Upper lobe of right lung (tissue), 1 donor: ENCODE measurements around the gene RRP9. TPM values are rescaled to one million over a fixed set of nuclear protein-coding genes. Genes with fewer than 3 reads are reported as not detected.

Experiments used
- ATAC-seq: fragments of 200-7000 bp; cut with Tn5 transposase; one replicate; pipeline ENCODE4 v1.9.1; 2020; ENCODE audit warnings: mild to moderate bottlenecking, moderate library complexity
- DNase-seq: peaks from one replicate; pipeline ENCODE4 v3.0.0-alpha.2; 2020
- H3K27ac ChIP-seq: fragments of 200-600 bp; one replicate; pipeline ENCODE4 v1.8.0; 2022
- H3K27me3 ChIP-seq: fragments of 200-600 bp; one replicate; pipeline ENCODE4 v1.8.0; 2022; ENCODE audit warnings: mild to moderate bottlenecking
- H3K36me3 ChIP-seq: fragments of 200-600 bp; one replicate; pipeline ENCODE4 v1.8.0; 2022
- H3K4me1 ChIP-seq: fragments of 200-600 bp; one replicate; pipeline ENCODE4 v1.8.0; 2022
- H3K4me3 ChIP-seq: fragments of 200-600 bp; one replicate; pipeline ENCODE4 v1.8.0; 2022; ENCODE audit warnings: mild to moderate bottlenecking
- H3K9me3 ChIP-seq: fragments of 200-600 bp; one replicate; pipeline ENCODE4 v1.8.0; 2022
- CTCF ChIP-seq: fragments of 200-600 bp; IDR thresholded peaks from one replicate; pipeline ENCODE4 v1.8.0; 2022; ENCODE audit warnings: antibody characterized with exemption
- intact Hi-C: fragments of 100-400 bp; cut with DNase I; formaldehyde crosslinking; loops from one replicate; pipeline ENCODE4 v1.11.0; 2022
- total RNA-seq: library from RNA; stranded (reverse); fragmentation: NEBNext Ultra II Directional; extraction: Animal tissue kit (Norgen Biotek cat#: 25700); gene quantifications from one replicate; pipeline ENCODE4 v1.2.1, GENCODE V29; 2021
- donor health status: DM: no; HTN: yes; CAD: no; lungs with severe emphysema.

The RRP9 gene
- total RNA-seq, 1 donor from 2014 or later, result 20.6 TPM

DNA sequence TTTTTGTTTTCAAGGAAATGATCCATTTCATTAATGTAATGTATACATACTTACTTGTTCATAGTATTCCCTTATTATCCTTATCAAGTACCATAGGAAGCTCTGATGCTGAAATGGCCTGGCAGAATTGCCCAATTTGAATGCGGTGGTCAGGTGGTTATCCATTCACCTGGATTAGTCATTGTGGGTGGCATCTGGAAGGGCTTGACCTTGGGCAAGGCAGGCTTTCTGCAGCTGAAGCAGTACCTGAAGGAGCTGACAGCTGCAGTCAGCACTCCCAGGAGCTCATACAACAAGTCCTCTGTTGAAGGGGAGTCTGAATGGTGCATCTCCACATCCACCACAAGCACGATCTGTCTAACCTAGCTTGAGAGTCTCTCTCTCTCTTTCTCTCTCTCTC, 54.1 kb downstream of the RRP9 start:
- no peak for TF ChIP-seq CTCF
- Histone ChIP-seq H3K9me3 (no peaks in the 10 kb centered on the region), H3K36me3 (no peaks in the 10 kb centered on the region), H3K27ac (no peak overlapping the region), H3K4me3 (no peak overlapping the region), H3K27me3 (peaks cover 8% of the 10 kb centered on the region), H3K4me1 (no peaks in the 10 kb centered on the region)
- ATAC-seq (peak; percentile 41), DNase-seq (no peak)
- intact Hi-C loops, result no loop called here

GRCh38 chr3:51886447-51886846, 55.3 kb downstream of the RRP9 start:
- no peak for DNase-seq
- ATAC-seq, result no peak
- Histone ChIP-seq H3K4me3 (no peak overlapping the region), H3K4me1 (no peaks in the 10 kb centered on the region), H3K27ac (no peak overlapping the region), H3K9me3 (no peaks in the 10 kb centered on the region), H3K36me3 (no peaks in the 10 kb centered on the region), H3K27me3 (peaks cover 6% of the 10 kb centered on the region)
- TF ChIP-seq CTCF, result no peak
- intact Hi-C loops, result no loop called here

Other genes with a start within 250 kb of the RRP9 start
- gene GRM2, start 234.8 kb downstream of the RRP9 start, total RNA-seq, result 0.49 TPM
- gene IQCF6, start 162.7 kb downstream of the RRP9 start, total RNA-seq, result not detected
- gene IQCF2, start 80.3 kb downstream of the RRP9 start, total RNA-seq, result not detected
- not detected for gene IQCF5, start 66.3 kb downstream of the RRP9 start, total RNA-seq
- gene IQCF1, start 38.6 kb downstream of the RRP9 start, total RNA-seq, result not detected
- gene PARP3, start 459 bp upstream of the RRP9 start, total RNA-seq, result 20.9 TPM
- not detected for gene GPR62, start 13.5 kb upstream of the RRP9 start, total RNA-seq
- gene PCBP4, start 25.6 kb upstream of the RRP9 start, total RNA-seq, result 37.1 TPM
- 55.9 TPM for gene ABHD14B, start 32.1 kb upstream of the RRP9 start, total RNA-seq
- 17.9 TPM for gene ABHD14A, start 33.2 kb upstream of the RRP9 start, total RNA-seq
- 26.5 TPM for gene ACY1, start 41.6 kb upstream of the RRP9 start, total RNA-seq
- gene RPL29, start 54.0 kb upstream of the RRP9 start, total RNA-seq, result 810 TPM
- gene DUSP7, start 114.7 kb upstream of the RRP9 start, total RNA-seq, result 40.7 TPM
- 2.5 TPM for gene POC1A, start 212.5 kb upstream of the RRP9 start, total RNA-seq